HG02870 (cell line): ENCODE results near the gene DHRS1.

Source experiments
- ATAC-seq: cut with Tn5 transposase; IDR thresholded peaks from one replicate; pipeline ENCODE4 v1.9.1; 2021; ENCODE audit warnings: mild to moderate bottlenecking, moderate library complexity; ENCODE audit not compliant: unreplicated experiment

DHRS1 gene

DNA sequence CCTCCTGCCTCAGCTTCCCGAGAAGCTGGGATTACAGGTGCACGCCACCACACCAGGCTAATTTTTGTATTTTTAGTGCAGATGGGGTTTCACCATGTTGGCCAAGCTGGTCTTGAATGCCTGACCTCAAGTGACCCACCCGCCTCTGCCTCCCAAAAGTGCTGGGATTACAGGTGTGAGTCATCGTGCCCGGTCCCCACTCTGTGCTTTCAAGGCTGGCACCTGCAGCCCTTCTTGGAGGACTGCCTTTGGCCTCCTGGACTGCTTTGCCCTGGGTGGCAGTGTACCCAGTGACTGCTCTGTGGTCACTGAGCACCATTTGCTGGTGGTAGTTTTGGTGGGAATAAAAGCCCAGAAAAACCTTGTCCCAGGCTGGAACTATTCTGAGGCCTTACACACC is 12.6 kb downstream of the DHRS1 start:
- no peak for ATAC-seq

DNA sequence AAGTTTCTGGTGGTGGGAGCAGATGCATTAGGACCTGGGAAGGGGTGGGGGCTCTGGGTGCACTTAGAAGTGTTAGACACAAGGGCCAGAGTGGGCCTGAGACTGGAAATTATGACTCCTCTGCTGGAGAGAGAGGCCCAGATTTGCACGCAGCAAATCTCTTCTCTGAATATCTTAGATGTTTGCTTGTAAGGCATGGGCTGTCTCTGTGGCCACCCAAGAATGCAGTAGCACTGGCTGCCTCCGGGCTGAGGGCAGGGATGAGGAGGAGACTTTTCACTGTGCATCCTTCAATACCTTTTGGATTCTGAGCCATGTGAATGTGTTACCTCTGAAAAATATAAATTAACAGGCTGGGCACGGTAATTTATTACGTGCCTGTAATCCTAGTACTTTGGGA is 14.2 kb downstream of the DHRS1 start:
- no peak for ATAC-seq

DNA sequence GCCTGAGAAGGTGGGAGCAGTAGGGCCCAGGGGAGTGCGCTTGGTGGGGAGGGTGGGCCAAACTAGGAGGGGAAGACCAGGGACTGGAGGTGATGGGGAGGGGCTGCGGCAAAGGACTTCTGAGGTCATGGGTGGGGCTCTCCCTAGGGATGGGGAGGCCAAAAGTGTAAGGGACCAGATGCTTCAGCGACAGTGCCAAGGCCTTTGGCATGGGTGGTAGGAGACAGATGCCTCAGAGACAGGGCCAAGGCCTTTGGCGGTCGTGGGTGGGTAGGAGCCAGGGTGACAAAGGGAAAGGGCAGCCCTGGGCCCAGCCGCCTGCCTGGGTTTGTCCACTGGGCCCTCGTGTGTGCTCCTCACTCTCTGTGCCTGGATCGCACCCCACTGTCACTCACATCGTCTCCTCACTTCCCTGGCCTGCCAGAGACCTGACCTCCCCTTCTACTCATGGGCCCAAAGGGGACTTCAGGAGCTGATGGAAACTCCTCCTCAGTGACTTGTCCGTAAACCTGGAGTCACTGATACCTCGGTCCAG is 15.0 kb downstream of the DHRS1 start:
- no peak for ATAC-seq

DNA sequence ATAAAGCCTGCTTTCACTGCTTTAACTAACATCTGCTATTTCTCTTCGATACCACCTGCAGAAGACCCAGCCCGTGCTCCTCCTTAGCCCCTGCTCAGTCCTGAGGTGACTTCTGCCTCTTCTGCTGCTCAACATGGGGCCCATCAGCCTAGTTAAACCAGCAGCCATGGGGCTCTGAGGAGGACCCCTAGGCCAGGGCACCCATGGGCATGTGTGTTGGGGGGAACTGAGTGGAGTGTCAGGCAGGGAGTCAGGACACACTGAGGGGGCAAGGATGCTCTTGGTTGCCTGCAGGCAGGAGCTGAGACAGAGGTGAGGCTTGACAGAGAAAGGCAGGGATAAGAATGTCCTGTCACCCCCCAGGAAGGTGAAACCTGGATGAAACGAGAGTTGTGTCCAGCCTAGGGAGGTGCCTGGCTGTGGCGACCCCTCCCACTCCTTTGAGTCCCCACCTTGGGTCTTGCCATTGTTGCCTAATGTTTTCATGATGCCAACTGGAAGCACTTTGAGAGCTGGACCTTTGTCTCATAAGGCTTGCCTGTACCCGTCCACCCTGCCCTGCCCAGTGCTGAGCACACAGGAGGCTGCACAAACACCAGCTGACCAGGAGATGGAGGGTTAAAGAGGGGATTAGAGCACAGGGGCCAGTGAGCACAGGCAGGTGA is 15.7 kb downstream of the DHRS1 start:
- ATAC-seq: no peak

DNA sequence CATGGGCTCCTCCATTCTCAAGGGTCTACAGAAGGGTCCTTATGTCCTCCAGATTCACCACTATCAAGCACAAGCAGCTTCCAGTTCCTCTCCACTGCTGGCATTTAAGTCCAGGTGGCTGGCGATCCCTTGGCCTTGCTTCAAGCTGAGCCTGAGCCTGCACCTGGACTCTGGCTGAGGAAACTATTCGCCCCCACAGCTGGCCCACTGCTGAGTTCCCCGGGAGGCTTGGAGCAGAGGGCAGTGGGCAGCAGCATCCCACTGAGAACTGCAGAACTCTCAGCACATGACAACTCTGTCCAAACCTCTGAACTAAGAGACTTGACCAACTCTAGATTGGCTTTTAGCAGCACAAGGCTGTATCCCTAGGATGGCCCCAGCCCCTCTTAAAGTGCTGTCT is 16.8 kb downstream of the DHRS1 start:
- no peak for ATAC-seq

DNA sequence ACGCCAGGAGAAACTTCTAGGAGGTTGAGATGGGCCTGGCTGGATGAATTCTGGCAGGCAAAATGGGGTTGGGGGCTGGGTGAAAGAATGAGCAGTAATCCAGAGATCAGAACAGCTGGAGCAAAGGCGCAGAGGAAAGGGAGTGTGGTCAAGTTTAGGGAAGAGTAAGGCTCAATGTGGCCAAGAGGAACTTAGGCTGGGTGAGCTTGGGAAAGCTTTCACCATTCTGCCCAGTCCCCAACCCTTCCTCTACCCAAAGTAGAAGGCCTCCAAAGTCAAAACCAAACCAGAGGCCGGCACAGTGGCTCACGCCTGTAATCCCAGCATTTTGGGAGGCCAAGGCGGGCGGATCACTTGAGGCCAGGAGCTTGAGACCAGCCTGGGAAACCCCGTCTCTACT is 17.9 kb downstream of the DHRS1 start:
- no peak for ATAC-seq

DNA sequence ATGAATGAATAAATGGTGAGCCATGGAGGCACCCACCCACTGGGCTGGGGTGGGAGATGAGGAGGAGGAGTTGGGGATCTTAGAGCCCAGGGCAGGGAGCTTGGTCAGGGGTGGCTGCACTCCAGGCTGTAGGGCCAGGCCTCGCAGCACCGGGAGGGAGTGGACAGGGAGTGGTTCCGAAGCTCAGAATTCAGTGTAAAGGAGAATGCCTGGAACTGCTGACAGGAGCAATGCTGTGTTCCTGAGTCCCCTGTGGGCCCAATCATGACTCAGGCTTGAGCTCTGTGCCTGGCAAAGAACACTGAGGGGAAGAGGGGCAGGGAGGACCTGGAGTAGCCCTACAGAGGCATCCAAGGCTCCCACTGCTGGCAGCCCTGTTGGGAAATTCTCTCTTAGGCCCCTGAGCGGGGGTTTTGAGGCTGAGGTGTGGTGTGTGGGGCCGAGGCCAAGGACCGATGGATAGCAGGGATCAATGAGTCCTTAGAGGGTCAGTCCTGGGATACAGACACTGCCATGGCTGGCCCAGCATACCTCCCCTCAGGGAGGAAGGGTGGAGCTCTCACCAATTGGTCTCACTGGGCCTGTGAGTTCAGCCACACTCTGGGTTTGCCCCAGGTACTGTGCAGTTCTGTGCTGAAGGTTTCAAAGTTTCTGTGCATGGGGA is 18.7 kb downstream of the DHRS1 start:
- ATAC-seq: no peak

DNA sequence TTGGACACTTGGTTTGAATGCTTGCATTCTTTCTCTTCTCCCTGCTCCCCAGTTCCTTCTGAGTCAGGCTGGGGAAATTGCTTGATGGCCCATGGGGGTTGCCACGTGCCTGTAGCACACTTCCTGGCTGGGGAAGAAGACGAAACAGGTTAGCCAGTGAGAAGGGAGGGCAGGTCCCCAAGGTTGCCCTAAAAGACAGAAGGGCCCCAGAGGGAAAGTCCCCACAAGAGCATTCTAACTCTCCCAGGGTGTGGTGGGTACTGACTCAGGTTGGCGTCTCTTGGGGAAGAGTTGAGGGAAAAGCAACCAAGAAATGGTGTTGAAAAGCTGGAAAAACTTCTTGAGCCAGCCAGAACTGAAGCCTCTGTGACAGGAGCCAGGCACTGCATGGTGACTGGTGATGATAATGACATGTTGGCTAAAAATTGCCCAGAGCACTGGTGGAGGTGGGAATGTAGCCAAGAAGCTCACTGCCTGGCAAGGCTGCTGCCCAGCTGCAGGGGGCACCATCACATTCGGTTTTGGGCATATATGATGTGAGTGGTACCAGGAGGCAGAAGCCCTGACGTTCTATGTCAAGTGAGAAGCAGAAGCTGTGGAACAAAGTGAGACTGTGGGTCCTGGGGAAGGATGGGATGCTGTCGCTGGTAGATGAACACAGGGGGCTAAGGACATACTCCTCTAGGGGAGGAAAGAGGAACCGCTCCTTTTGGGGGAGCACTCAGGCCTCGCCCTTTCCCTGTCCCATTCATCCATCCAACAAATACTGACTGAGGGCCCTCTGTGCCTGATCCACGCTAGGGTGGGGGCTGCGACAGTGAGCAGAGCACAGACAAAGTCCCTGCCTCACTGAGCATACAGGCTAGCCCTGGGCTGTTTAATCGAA is 20.0 kb downstream of the DHRS1 start:
- ATAC-seq: no peak

DNA sequence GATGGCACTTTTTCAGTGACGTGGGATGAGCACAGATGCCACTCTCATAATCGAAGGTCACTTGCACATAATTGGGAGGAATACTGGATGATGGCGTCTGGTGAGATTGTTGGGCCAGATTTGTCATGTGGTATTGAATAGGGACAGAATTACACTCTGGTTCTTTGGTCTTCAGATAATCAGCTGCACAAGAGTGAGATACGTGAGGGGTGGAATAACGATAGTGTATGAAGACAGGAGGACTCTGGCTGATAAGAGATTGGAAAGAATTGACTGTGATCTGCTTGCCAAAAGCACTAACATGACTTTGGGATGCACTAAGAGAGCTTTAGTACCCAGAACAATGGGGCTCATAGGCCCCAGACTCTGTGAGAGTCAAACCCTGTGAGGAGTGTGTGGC is 21.2 kb downstream of the DHRS1 start:
- ATAC-seq: no peak

DNA sequence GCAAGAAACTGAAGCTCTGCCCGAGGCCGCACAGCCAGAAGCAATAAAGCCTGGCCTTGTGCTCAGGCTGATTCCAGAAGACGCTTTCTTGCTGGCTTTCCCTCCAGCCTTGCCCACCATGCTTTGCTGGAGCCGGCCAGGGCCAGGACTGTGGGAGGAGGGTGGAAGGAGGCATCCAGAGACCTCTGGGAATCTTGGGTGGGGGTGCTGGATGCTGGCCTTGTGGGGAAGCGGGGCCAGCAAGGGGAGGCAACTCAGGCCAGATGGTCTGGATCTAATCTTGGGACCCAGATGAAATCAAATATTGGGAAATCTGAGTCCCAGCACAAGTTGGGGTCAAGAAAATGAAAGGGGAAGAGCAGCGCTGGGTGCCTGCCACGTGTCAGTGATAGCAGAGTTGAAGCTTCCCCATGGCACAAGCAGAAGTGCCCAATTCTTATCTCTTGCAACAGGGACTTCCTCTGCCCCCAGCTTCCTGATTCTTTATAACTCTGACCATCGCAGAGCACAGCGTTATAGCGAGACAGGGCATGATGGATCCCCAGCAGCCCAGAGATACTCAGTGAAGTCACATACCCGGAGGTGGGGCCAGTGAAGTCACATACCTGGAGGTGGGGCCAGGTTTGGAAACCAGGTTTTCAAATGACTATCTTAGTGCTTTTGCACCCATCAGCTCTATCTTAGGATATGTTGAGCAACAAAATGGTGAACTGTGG is 21.8 kb downstream of the DHRS1 start:
- ATAC-seq: no peak

DNA sequence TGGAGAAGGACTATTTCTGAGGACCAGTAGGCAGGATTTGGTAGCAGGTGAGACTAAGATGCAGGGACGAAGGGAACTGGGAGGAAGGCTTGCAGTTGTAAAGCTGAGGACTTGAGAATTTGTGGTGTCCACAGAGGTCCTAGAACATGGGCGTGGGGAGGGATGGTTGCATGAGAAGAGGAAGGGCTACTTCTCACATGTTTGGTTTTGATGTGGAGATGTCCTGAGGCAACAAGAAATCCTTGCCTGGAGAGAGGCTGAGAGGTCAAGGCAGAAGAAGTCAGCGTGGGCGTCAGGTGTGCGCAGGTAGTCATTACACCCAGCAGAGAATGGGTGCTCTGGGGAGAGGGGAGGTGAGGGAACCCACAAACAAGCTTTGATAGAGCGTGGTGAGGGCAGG is 22.5 kb downstream of the DHRS1 start:
- ATAC-seq: no peak

DNA sequence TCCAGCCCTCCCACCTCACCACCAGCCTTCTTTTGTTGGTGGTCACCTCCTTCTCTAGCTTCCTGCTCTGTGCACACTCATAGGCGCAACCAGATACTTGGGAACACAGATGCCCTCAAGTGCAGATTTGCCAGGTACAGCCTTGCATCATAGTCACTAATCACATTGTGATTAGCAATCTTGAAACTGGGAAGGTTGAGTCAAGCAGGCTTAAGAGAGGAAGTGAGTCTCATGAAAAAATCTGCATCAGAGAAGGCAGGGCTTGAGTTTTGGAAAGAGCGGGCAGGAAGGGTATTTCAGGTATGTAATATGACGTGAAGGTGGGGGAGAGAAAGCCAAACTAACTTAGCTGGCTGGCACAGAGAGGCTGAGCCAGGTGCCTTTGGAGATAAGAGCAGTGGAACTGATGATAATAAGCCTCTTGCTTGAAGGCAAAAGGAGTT is 25.5 kb downstream of the DHRS1 start:
- ATAC-seq: peak; percentile 53

DNA sequence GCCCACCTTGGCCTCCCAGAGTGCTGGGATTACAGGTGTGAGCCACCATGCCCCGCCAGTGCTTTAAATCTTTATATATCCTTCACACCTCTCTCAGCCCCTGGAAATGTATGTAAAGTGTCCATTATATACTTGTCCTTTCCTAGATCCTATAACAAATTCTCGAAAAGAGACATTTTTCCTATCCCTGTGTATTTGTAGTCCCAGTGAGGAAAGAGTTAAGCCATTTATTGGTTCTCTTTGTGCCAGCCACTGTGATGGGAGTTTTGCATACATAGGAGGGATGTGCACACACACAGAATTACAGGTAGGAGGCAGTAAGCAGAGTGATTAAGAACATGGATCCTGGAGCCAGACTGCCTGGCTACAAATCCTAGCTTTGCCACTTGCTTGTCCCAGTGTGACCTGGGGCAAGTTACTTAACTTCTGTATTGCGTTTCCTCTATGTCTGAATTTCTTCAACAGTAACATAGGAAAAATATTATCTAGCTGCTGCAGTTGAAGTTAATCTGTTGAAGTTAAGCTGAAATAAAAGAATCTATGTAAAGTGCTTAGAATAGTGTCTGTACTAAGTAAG is 26.1 kb downstream of the DHRS1 start:
- ATAC-seq: no peak

DNA sequence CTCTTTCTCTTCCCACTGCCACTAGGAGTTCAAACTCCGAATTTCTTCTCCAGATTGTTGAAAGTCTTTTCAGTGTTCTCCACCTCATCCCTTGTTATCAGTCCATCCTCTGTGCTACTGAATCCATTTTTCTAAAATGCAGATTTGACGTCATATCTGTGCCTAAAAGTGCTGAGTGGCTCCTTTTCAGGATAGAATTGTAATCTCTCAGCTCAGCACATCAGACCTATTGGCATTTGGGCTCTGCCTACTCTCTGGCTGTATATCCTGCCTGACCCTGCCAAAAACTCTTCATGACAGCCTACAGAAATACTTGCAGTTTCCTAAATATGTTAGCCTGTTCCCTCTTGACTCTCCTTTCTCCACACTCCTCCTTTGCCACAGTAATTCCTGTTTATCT is 27.1 kb downstream of the DHRS1 start:
- ATAC-seq: no peak

DNA sequence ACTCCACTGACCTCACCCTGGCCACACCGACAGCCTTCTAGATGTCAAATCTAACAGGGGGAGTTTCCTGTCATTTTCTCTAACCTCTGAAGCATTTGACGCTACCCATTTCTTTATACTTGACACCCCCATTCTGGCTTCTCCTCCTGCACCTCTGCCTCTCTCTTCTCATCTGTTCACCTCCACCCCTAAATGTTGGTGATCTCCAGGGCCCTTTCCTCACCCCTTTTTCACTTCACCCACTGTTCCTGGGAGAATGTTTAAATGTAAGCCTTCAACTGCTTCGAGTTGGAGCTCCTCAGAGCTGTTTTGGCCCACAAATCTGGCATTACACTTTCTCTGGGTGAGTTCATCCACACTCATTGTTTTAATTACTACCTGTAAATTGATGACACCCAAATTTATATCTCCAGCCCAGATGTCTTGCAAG is 27.7 kb downstream of the DHRS1 start:
- no peak for ATAC-seq

DNA sequence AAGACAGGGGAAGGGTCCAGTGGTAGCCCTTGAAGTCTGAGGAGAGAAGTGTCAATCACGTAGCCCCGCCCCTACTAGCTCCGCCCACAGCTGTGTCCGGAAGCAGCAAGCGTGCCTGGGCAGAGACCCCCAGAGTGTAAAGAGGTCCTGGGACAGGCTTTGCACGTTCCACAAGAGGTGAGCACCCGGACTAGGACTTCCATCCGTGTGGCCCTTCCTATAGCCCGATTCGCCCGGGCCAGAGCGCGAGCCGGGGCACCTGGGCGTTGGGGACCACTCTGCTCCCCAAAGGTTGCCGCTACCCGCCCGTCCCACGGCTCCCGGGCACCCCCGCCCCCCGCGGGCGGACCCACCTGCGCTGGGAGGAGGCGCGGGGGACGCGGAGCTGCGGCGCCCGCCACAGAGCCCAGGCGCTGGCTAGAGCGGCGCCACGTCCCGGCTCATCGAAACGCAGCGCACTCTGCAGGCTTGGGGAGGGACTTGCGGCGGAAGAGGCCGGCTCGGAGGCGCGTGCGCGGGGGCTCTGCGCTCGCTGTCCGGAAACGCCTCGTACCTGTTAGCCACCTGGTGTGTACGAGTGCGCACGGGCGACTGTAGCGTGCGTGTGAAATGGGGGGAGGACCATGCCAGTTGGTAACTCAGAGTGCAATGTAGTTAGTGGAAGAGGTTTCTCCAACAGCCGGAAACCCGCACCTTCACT is 28.3 kb downstream of the DHRS1 start, which contains the start of gene RABGGTA:
Gene RABGGTA (minus strand): TSS at position 464 of the 700 bp plus-strand sequence. CDS start 482 bp downstream, outside the sequence.
- peak; percentile 80 for ATAC-seq

DNA sequence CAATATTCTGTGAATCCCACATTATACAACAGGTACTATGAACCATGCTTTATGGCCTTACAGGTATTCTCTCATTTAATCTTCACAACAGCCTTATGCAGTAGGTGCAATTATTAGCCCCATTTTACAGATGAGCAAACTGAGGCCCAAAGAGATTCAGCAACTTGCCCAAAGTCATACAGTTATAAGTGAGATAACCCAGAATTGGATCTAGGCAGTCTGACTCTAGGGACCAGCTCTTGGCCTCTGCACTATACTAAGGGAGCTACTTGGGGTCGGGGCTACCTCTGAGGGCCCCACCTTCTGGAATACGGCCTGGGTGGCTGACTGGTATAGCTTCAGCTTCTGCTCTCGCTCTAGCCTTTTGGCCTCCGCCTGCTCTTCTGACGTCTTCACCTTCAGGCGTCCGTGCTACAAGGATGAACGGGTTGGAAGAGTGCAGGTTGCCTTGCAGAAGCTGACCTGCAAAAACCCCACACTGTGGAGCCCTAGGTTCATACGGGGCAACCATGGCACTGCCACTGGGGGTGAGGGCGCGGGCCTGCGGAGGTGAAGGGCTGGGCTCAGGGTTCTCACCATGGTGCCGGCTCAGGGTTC is 28.9 kb downstream of the DHRS1 start:
- ATAC-seq: no peak

DNA sequence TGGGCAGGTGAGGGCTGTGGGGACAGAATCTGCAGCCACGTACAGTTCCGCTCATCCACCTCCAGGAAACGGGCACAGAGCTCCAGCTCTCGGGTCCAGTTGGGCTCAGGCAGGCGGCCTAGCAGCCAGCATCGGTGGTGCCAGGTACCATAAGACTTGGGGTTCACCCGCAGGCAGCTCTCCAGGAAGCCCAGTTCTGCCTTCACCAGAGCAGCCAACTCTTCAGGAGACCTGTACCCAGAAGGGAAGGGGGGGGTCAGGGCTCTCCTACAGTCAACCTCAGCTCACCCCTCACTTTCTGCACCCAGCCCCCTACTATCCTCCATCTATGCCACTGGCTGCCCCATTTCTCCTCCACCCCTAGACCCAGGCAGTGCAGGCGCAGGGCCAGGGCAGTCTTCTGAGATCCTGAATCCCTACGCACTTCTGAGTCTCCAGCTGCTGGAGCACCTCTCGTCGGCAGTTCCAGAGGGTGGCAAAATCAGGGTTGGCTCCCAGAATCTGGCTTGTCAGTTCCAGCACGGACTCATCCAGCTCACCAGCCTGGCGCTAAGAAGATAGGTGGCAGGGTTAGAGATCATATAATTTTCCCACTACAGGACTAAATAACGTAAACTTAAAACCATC is 29.6 kb downstream of the DHRS1 start:
- ATAC-seq: no peak

DNA sequence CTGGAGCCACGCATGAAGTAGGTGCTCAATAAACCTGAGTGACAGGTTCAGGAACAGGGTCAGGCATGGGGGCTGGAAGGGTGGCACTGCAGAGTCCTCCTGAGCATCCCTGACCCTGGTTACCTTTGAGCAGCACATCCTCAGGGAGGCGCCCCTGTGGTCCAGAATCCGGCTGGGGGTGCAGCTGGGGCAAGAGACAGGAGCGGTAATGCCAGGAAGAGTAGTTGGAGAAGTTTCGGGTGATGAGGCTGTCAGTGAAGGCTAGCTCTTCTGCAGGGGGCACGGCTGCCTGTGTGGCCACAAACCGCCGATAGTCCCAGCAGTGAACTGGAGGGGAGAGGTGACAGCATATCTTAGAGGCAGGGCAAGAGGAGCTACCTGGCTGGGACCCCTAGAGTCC is 30.2 kb downstream of the DHRS1 start:
- ATAC-seq: no peak
